ENCODE data around the gene SEC22A.

Gene SEC22A

GRCh38 chr3:123289391-123290106 lies 87.8 kb downstream of the SEC22A start:
- DNase-seq, result no peak

GRCh38 chr3:123290107-123290930 lies 88.6 kb downstream of the SEC22A start:
- no peak for DNase-seq

GRCh38 chr3:123290962-123291361 lies 89.2 kb downstream of the SEC22A start:
- no peak for DNase-seq

- DNase-seq, result no peak
Measured at GRCh38 chr3:123291404-123291803, 89.7 kb downstream of the SEC22A start.

GRCh38 chr3:123292321-123293310 lies 90.9 kb downstream of the SEC22A start:
- DNase-seq, result no peak

- no peak for DNase-seq
Measured at GRCh38 chr3:123294296-123294938, 92.7 kb downstream of the SEC22A start.

GRCh38 chr3:123295171-123295900 lies 93.6 kb downstream of the SEC22A start:
- no peak for DNase-seq

- no peak for DNase-seq
Measured at GRCh38 chr3:123295901-123296250, 94.1 kb downstream of the SEC22A start.

GRCh38 chr3:123296261-123296660 lies 94.5 kb downstream of the SEC22A start:
- DNase-seq, result no peak

GRCh38 chr3:123296836-123297626 lies 95.3 kb downstream of the SEC22A start:
- no peak for DNase-seq

GRCh38 chr3:123297627-123297899 lies 95.8 kb downstream of the SEC22A start:
- no peak for DNase-seq

- no peak for DNase-seq
Measured at GRCh38 chr3:123298903-123299302, 97.2 kb downstream of the SEC22A start.

GRCh38 chr3:123299581-123299980 lies 97.8 kb downstream of the SEC22A start:
- no peak for DNase-seq

- no peak for DNase-seq
Measured at GRCh38 chr3:123300056-123300455, 98.3 kb downstream of the SEC22A start.

- DNase-seq, result no peak
Measured at GRCh38 chr3:123300583-123300982, 98.8 kb downstream of the SEC22A start.

GRCh38 chr3:123301331-123302184 lies 99.8 kb downstream of the SEC22A start:
- no peak for DNase-seq

- no peak for DNase-seq
Measured at GRCh38 chr3:123302961-123303360, 101.2 kb downstream of the SEC22A start.

- DNase-seq, result no peak
Measured at GRCh38 chr3:123303976-123304560, 102.3 kb downstream of the SEC22A start.

- no peak for DNase-seq
Measured at GRCh38 chr3:123305192-123305591, 103.4 kb downstream of the SEC22A start.

GRCh38 chr3:123307064-123307463 lies 105.3 kb downstream of the SEC22A start:
- DNase-seq, result no peak
